Rectal smooth muscle tissue (tissue), 1 donor: Measurements from ENCODE around the gene CACNA2D3.
"Not testable (repeated sequence)": the region's sequence is repeated elsewhere in the genome, so short reads cannot be mapped to it uniquely, and the experiment has no call there.

ENCODE experiments used
- H3K27ac ChIP-seq: one replicate; pipeline ENCODE4 v1.7.0; 2013; ENCODE audit warnings: low read depth, low read length, inconsistent platforms
- H3K27me3 ChIP-seq: one replicate; pipeline ENCODE4 v1.7.0; 2013; ENCODE audit warnings: low read length; ENCODE audit not compliant: control insufficient read depth, insufficient read depth
- H3K36me3 ChIP-seq: one replicate; pipeline ENCODE4 v1.7.0; 2013; ENCODE audit warnings: low read length; ENCODE audit not compliant: control insufficient read depth, insufficient read depth
- H3K4me1 ChIP-seq: one replicate; pipeline ENCODE4 v1.7.0; 2013; ENCODE audit warnings: low read length; ENCODE audit not compliant: control insufficient read depth, insufficient read depth
- H3K4me3 ChIP-seq: one replicate; pipeline ENCODE4 v1.7.0; 2013; ENCODE audit warnings: low read length
- H3K9ac ChIP-seq: one replicate; pipeline ENCODE4 v1.7.0; 2013; ENCODE audit warnings: low read length

Gene CACNA2D3

DNA sequence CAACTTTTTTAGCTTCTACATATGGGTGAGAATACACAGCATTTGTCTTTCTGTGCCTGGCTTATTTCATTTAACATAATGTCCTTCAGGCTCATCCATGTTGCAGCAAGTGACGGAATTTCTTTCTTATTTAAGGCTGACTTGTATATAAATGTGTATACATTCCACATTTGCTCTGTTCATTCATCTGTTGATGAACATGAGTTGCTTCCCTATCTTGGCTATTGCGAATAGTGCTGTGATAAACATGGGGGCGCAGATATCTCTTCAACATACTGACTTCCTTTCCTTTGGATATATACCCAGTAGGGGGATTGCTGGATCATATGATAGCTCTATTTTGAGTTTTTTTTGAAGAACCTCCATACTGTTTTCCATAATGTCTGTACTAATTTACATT, 332.5 kb downstream of the CACNA2D3 start:
- H3K9ac ChIP-seq: no peak overlapping the region
- H3K4me1 ChIP-seq: no peaks in the 10 kb centered on the region
- H3K27me3 ChIP-seq: no peaks in the 10 kb centered on the region

DNA sequence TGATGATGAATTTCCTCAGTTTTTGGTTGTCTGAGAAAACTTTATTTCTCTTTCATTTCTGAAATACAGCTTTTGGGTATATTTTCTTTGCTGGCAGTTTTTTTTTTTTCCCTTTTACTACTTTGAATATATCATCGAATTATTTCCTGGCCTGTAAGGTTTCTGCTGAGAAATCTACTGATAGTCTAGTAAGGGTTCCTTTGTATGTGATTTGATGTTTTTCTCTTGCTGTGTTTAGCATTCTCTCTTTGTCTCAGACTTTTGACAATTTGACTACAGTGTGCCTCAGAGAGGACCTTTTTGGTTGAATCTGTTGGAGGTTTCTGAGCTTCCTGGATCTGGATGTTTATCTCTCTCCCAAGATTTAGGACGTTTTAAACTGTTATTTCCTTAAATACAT, 336.0 kb downstream of the CACNA2D3 start:
- no peak overlapping the region for H3K4me3 ChIP-seq
- H3K27ac ChIP-seq: no peak overlapping the region
- no peak overlapping the region for H3K9ac ChIP-seq
- H3K27me3 ChIP-seq: no peaks in the 10 kb centered on the region
- H3K36me3 ChIP-seq: no peaks in the 10 kb centered on the region
- H3K4me1 ChIP-seq: no peaks in the 10 kb centered on the region

More for the DNA sequence above, 332.5 kb downstream of the CACNA2D3 start:
- H3K27ac ChIP-seq: no peak overlapping the region
- no peak overlapping the region for H3K4me3 ChIP-seq
- H3K36me3 ChIP-seq: no peaks in the 10 kb centered on the region

DNA sequence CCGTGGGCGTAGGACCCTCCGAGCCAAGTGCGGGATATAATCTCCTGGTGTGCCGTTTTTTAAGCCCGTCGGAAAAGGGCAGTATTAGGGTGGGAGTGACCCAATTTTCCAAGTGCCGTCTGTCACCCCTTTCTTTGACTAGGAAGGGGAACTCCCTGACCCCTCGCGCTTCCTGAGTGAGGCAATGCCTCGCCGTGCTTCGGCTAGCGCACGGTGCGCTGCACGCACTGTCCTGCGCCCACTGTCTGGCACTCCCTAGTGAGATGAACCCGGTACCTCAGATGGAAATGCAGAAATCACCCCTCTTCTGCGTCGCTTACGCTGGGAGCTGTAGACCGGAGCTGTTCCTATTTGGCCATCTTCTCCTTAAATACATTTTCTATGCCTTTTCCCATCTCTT, 342.2 kb downstream of the CACNA2D3 start:
- H3K9ac ChIP-seq, H3K27me3 ChIP-seq, H3K36me3 ChIP-seq, H3K27ac ChIP-seq, H3K4me1 ChIP-seq, H3K4me3 ChIP-seq: not testable (repeated sequence)

- Histone ChIP-seq H3K27me3 (no peaks in the 10 kb centered on the region), H3K36me3 (no peaks in the 10 kb centered on the region), H3K4me1 (no peaks in the 10 kb centered on the region), H3K9ac (no peak overlapping the region), H3K27ac (no peak overlapping the region), H3K4me3 (no peak overlapping the region)
These were observed 354.5 kb downstream of the CACNA2D3 start for GRCh38 chr3:54476891-54477290.

GRCh38 chr3:54481606-54482365, 359.4 kb downstream of the CACNA2D3 start:
- no peaks in the 10 kb centered on the region for H3K4me1 ChIP-seq
- no peaks in the 10 kb centered on the region for H3K27me3 ChIP-seq
- no peak overlapping the region for H3K27ac ChIP-seq
- no peak overlapping the region for H3K9ac ChIP-seq
- no peaks in the 10 kb centered on the region for H3K36me3 ChIP-seq
- H3K4me3 ChIP-seq: no peak overlapping the region

- no peaks in the 10 kb centered on the region for H3K27me3 ChIP-seq
- H3K27ac ChIP-seq: no peak overlapping the region
- no peak overlapping the region for H3K4me3 ChIP-seq
- no peak overlapping the region for H3K9ac ChIP-seq
- H3K4me1 ChIP-seq: no peaks in the 10 kb centered on the region
- no peaks in the 10 kb centered on the region for H3K36me3 ChIP-seq
These were observed 362.0 kb downstream of the CACNA2D3 start for GRCh38 chr3:54484334-54484733.

DNA sequence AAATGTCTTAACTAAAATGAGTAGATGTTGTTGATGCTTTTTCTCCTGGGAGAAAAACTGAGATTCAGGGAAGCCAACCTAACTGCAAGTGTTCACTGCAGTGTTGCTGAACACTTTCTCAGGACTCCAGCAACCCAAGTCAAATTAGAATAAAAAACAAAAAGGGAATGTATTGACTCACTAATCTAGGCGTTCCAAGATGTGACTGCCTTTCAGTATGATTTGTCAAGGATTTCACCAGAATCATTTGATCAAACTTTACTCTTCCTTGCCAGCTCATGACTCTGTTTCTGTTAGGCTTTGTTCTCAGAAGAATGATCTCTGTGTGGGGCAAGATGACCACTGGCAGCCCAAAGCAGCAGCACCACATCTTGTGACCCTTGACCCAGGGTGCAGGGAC, 364.0 kb downstream of the CACNA2D3 start:
- H3K4me1 ChIP-seq: no peaks in the 10 kb centered on the region
- H3K4me3 ChIP-seq: no peak overlapping the region
- no peaks in the 10 kb centered on the region for H3K36me3 ChIP-seq
- H3K9ac ChIP-seq: no peak overlapping the region
- no peaks in the 10 kb centered on the region for H3K27me3 ChIP-seq
- no peak overlapping the region for H3K27ac ChIP-seq

GRCh38 chr3:54488297-54488696, 365.9 kb downstream of the CACNA2D3 start:
- no peaks in the 10 kb centered on the region for H3K36me3 ChIP-seq
- H3K4me3 ChIP-seq: no peak overlapping the region
- H3K27ac ChIP-seq: no peak overlapping the region
- H3K9ac ChIP-seq: no peak overlapping the region
- H3K4me1 ChIP-seq: no peaks in the 10 kb centered on the region
- no peaks in the 10 kb centered on the region for H3K27me3 ChIP-seq

DNA sequence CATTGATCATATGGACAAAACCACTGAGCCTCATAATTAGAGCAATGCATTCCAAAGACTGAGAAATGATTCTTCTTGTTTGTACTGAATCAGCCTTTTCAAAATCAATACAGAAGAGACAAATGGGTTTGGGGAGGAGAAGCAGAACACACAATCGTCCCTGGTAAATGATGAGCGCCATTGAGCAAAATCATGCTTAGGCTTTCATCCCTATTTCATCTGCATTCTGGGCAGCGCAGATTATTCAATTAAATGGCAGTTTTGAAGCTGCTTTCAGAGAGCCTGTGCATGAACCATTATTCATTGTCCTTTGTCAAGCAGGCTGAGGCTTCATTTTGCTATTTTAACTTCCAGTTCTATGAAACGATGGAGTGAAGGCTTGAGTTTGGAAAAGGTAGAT, 371.9 kb downstream of the CACNA2D3 start:
- H3K4me3 ChIP-seq: no peak overlapping the region
- H3K36me3 ChIP-seq: no peaks in the 10 kb centered on the region
- H3K27me3 ChIP-seq: no peaks in the 10 kb centered on the region
- no peaks in the 10 kb centered on the region for H3K4me1 ChIP-seq
- no peak overlapping the region for H3K9ac ChIP-seq
- no peak overlapping the region for H3K27ac ChIP-seq

- no peak overlapping the region for H3K4me3 ChIP-seq
- no peaks in the 10 kb centered on the region for H3K36me3 ChIP-seq
- H3K27me3 ChIP-seq: no peaks in the 10 kb centered on the region
- H3K27ac ChIP-seq: no peak overlapping the region
- no peak overlapping the region for H3K9ac ChIP-seq
- H3K4me1 ChIP-seq: no peaks in the 10 kb centered on the region
These were observed 384.3 kb downstream of the CACNA2D3 start for GRCh38 chr3:54506603-54507002.

DNA sequence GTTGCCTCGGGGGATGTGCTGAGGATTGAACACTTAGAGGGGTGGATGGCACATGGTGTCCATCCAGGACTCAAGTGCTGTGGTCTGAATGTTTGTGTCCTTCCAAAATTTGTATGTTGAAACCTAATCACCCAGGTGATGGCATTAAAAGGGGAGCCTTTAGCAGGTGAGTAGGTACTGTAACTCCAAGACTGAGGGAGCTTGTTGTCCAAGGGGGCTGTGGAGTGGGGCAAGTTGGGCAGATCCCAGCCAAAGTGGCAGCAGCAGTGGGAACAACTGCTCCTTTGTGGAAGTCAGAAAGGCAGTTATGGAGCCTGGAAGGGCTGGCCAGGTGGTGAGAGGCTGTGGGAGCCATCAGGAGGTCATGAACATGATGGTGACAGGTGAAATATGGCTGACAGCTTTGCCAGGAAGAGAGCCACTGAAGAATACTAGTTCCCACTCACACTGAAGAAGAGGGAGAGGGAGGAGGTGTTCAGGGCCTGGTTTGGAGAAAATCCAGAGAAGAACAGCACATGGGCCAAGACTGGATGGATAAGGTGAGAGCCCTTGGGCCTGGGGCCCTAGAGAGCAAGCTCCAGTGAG, 385.6 kb downstream of the CACNA2D3 start:
- H3K9ac ChIP-seq: no peak overlapping the region
- H3K36me3 ChIP-seq: no peaks in the 10 kb centered on the region
- no peak overlapping the region for H3K4me3 ChIP-seq
- H3K4me1 ChIP-seq: no peaks in the 10 kb centered on the region
- no peaks in the 10 kb centered on the region for H3K27me3 ChIP-seq
- H3K27ac ChIP-seq: no peak overlapping the region

- no peak overlapping the region for H3K4me3 ChIP-seq
- no peak overlapping the region for H3K27ac ChIP-seq
- H3K9ac ChIP-seq: no peak overlapping the region
- H3K4me1 ChIP-seq: no peaks in the 10 kb centered on the region
- H3K36me3 ChIP-seq: no peaks in the 10 kb centered on the region
- no peaks in the 10 kb centered on the region for H3K27me3 ChIP-seq
These were observed 388.2 kb downstream of the CACNA2D3 start for GRCh38 chr3:54510506-54510905.

DNA sequence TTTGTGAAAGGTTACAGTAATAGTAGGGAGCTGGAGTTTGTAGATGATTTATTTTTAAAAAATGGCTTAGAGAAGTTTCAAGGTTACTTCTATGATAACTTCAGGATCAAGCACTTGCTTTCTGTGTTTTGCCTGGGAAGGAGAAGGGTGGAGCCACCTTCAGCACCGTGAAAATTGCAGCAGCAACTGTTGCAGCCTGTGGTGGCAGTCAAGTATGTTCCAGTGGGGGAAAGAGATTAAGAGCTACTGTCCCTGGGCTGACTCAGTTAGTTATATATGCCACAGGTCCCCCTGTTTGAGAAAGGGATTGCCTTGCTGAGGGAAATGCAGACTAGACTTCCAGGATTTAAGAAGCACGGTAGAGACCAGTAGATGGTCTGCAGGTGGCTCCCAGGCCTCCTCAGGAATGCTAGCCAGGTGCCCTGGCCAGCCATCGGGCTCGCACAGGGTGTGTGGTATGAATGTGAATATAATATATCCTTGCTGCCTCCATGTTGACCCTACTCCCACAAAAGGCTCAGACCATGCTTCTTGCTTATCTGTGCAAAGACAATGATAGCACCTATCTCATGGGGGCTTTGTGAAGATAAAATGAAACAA, 389.5 kb downstream of the CACNA2D3 start:
- Histone ChIP-seq H3K36me3 (no peaks in the 10 kb centered on the region), H3K27me3 (no peaks in the 10 kb centered on the region), H3K4me1 (no peaks in the 10 kb centered on the region), H3K9ac (no peak overlapping the region), H3K4me3 (no peak overlapping the region), H3K27ac (no peak overlapping the region)
